Measurements from ENCODE around the gene ZNF776. TPM values are rescaled to one million over a fixed set of nuclear protein-coding genes. Genes with fewer than 3 reads are reported as not detected.

ZNF776 gene
- polyA plus RNA-seq, 1 donor from 2014 or later = 62.3 TPM

DNA sequence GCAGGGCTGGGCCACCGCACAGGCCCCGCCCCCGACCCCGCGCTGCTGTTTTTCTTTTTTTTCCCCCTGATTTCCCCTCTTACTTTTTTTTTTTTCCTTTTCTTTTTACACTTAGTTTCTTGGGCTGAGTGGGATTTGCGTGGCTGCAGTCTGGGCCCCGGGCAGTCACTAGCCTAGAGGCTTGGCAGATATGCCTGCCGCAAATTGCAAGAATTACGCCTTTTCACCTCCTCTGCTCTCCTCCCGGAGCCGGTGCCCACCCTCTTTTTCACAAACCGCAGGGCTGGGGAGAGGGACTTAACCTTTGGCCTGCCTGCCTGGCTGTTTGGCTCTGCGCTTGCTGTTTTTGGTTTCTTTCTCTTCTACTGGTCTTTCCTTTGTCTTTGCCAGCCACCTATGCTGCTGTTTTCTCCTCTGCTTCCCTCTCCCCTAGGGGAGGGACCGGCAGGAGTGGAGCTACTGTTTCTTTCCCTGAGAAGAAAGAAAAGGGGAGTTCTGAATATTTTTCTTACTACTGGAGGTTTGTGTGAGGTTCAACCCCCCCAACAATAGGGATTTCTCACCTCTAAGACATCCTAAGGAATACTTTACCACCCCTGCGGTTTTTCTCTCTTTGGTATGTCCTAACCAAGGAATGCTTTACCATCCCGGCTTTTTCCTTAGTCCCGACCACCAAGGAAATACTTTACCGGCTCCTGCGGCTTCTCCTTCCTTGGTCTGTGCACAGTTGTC is 57.1 kb downstream of the ZNF776 start:
- Histone ChIP-seq H2AFZ (ENCODE audit: low read depth, low read length) (peak overlapping the region; percentile 69), H3K36me3 (ENCODE audit: insufficient read depth, low read length) (no peaks in the 10 kb centered on the region), H3K9me2 (ENCODE audit: insufficient read depth, low read length) (no peaks in the 10 kb centered on the region), H3K9ac (ENCODE audit: low read length) (peak overlapping the region; percentile 88), H3K4me2 (ENCODE audit: low read length) (peak overlapping the region; percentile 69), H3K4me3 (ENCODE audit: low read length) (peak overlapping the region; percentile 67), H3K9me3 (ENCODE audit: low read length) (no peaks in the 10 kb centered on the region), H3K27me3 (ENCODE audit: insufficient read depth, low read depth, low read length) (no peaks in the 10 kb centered on the region), H3F3A (ENCODE audit: insufficient read depth, low read length, poor library complexity, severe bottlenecking) (peaks cover 3% of the 10 kb centered on the region), H3K27ac (ENCODE audit: low read length) (peak overlapping the region; percentile 96), H4K20me1 (ENCODE audit: insufficient read depth) (no peaks in the 10 kb centered on the region), H3K79me2 (replicated peaks; ENCODE audit: insufficient read depth, low read length) (peaks cover 4% of the 10 kb centered on the region)
- no peak for TF ChIP-seq SMC3 (conservative IDR thresholded peaks at IDR 0.05; ENCODE audit: poor library complexity)
- no peak for TF ChIP-seq EP300 (conservative IDR thresholded peaks at IDR 0.05; ENCODE audit: poor library complexity, severe bottlenecking)
- TF ChIP-seq MXI1 (conservative IDR thresholded peaks at IDR 0.05; ENCODE audit: poor library complexity, severe bottlenecking) = peak; percentile 42
- TF ChIP-seq POLR2AphosphoS5 (IDR thresholded peaks at IDR 0.05) = peak; percentile 75
- TF ChIP-seq RAD21 (conservative IDR thresholded peaks at IDR 0.05) = no peak
- TF ChIP-seq TAF1 (IDR thresholded peaks at IDR 0.05; ENCODE audit: low read depth) = peak; percentile 83
- no peak for TF ChIP-seq CTCF (IDR thresholded peaks at IDR 0.05; ENCODE audit: poor library complexity, severe bottlenecking)
- peak; percentile 79 for TF ChIP-seq REST (IDR thresholded peaks at IDR 0.05; ENCODE audit: borderline replicate concordance)
- no peak for TF ChIP-seq EZH2 (IDR thresholded peaks at IDR 0.05; ENCODE audit: borderline replicate concordance, insufficient read depth, low read length, poor library complexity, severe bottlenecking)

GRCh38 chr19:57807541-57807940 is 60.9 kb downstream of the ZNF776 start:
- no peaks in the 10 kb centered on the region for H3K9me2 ChIP-seq (ENCODE audit: insufficient read depth, low read length)
- H2AFZ ChIP-seq (ENCODE audit: low read depth, low read length) = no peak overlapping the region
- peaks cover 4% of the 10 kb centered on the region for H3K79me2 ChIP-seq (replicated peaks; ENCODE audit: insufficient read depth, low read length)
- no peak overlapping the region for H3K27ac ChIP-seq (ENCODE audit: low read length)
- H3K9ac ChIP-seq (ENCODE audit: low read length) = no peak overlapping the region
- peaks cover 3% of the 10 kb centered on the region for H3F3A ChIP-seq (ENCODE audit: insufficient read depth, low read length, poor library complexity, severe bottlenecking)
- no peaks in the 10 kb centered on the region for H3K9me3 ChIP-seq (ENCODE audit: low read length)
- no peaks in the 10 kb centered on the region for H4K20me1 ChIP-seq (ENCODE audit: insufficient read depth)
- TF ChIP-seq EP300 (conservative IDR thresholded peaks at IDR 0.05; ENCODE audit: poor library complexity, severe bottlenecking) = no peak
- no peak for TF ChIP-seq REST (IDR thresholded peaks at IDR 0.05; ENCODE audit: borderline replicate concordance)
- TF ChIP-seq MXI1 (conservative IDR thresholded peaks at IDR 0.05; ENCODE audit: poor library complexity, severe bottlenecking) = no peak
- TF ChIP-seq RAD21 (conservative IDR thresholded peaks at IDR 0.05) = no peak
- no peak for TF ChIP-seq POLR2AphosphoS5 (IDR thresholded peaks at IDR 0.05)
- TF ChIP-seq SMC3 (conservative IDR thresholded peaks at IDR 0.05; ENCODE audit: poor library complexity) = no peak
- TF ChIP-seq TAF1 (IDR thresholded peaks at IDR 0.05; ENCODE audit: low read depth) = no peak
- no peak for TF ChIP-seq CTCF (IDR thresholded peaks at IDR 0.05; ENCODE audit: poor library complexity, severe bottlenecking)
- TF ChIP-seq EZH2 (IDR thresholded peaks at IDR 0.05; ENCODE audit: borderline replicate concordance, insufficient read depth, low read length, poor library complexity, severe bottlenecking) = no peak
- no peak overlapping the region for H3K4me3 ChIP-seq (ENCODE audit: low read length)
- no peaks in the 10 kb centered on the region for H3K27me3 ChIP-seq (ENCODE audit: insufficient read depth, low read depth, low read length)
- H3K36me3 ChIP-seq (ENCODE audit: insufficient read depth, low read length) = no peaks in the 10 kb centered on the region
- H3K4me2 ChIP-seq (ENCODE audit: low read length) = no peak overlapping the region
